Neural crest cell (in vitro differentiated cells): Measurements from ENCODE around the gene LRRC36. TPM values are rescaled to one million over a fixed set of nuclear protein-coding genes. Genes with fewer than 3 reads are reported as not detected.

ENCODE experiments used
- DNase-seq: peaks from one replicate; pipeline ENCODE4 v3.0.0; 2021; ENCODE audit warnings: low read depth, mixed read lengths, low spot score
- H3K27ac Mint-ChIP-seq: one replicate; pipeline ENCODE4 v1.8.0; 2021; ENCODE audit warnings: mild to moderate bottlenecking, mixed read lengths; ENCODE audit not compliant: unreplicated experiment
- H3K27me3 Mint-ChIP-seq: 2 replicates; pipeline ENCODE4 v1.8.0; 2021; ENCODE audit warnings: low read depth, mild to moderate bottlenecking, mixed read lengths
- H3K36me3 Mint-ChIP-seq: 2 replicates; pipeline ENCODE4 v1.8.0; 2021; ENCODE audit warnings: low read depth, mild to moderate bottlenecking, mixed read lengths
- H3K4me1 Mint-ChIP-seq: 2 replicates; pipeline ENCODE4 v1.8.0; 2021; ENCODE audit warnings: mixed read lengths
- H3K4me3 Mint-ChIP-seq: one replicate; pipeline ENCODE4 v1.8.0; 2021; ENCODE audit warnings: mild to moderate bottlenecking, mixed read lengths
- H3K9me3 Mint-ChIP-seq: 2 replicates; pipeline ENCODE4 v1.8.0; 2021; ENCODE audit warnings: mixed read lengths
- total RNA-seq: library from RNA; stranded (reverse); gene quantifications from 2 replicates; pipeline ENCODE4 v1.2.1, GENCODE V29; 2021
- TF ChIP-seq, protein P1 (sequence below): fragments of 200-600 bp; sonication (generic); conservative IDR thresholded peaks from 2 replicates; pipeline ENCODE4 v1.5.0; 2021; ENCODE audit warnings: antibody characterized with exemption, mild to moderate bottlenecking

LRRC36 gene
- total RNA-seq, 1 donor from 2014 or later = 0.21 TPM

GRCh38 chr16:67388591-67388990 is 62.0 kb downstream of the LRRC36 start:
- H3K4me3 Mint-ChIP-seq = peak overlapping the region; percentile 55
- peaks cover 27% of the 10 kb centered on the region for H3K27me3 Mint-ChIP-seq
- H3K27ac Mint-ChIP-seq = no peak overlapping the region

DNA sequence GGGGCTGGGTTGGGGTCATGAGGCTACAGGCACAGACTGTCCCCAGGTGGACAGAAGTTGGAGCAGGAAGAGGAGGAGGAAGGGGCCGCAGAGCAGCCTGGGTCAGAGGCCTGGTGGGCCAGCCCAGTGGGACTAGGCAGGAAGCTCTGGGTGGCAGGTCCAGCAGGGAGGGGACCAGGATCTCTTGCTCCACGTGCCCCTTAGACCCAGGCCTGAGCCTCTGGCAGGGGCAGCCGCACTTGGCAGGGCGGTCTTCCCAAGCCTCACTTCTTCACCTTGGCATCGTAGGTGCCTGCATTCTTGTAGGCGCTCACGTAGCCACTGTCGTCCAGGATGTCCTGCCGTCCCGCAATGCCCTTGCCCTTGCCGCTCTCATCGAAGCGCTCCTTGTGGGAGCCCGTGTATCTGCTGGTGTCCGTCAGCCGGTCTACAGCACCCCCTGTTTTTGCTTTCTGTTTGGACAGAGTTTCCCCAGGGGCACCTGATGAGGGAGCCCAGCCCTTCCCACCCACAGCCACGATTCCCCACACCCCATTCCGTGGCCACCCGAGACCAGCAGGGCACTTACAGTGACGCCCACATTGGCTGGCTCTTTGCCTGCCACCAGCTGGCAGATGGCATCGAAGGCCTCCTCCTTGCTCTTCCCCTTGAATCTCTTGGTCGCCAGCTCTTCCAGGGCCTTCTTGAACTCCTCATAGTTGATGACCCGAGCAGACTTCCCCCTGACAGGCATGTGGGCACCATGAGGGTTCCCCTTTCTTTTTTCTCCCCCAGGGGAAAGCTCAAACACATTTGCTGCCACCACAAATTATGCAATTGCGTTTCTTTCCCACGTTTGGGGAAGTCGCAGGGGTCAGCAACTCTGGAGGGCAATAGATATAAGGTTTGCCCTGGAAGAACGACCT is 63.5 kb downstream of the LRRC36 start:
- peaks cover 38% of the 10 kb centered on the region for H3K27me3 Mint-ChIP-seq
- H3K9me3 Mint-ChIP-seq = no peaks in the 10 kb centered on the region
- TF ChIP-seq, protein P1, sequence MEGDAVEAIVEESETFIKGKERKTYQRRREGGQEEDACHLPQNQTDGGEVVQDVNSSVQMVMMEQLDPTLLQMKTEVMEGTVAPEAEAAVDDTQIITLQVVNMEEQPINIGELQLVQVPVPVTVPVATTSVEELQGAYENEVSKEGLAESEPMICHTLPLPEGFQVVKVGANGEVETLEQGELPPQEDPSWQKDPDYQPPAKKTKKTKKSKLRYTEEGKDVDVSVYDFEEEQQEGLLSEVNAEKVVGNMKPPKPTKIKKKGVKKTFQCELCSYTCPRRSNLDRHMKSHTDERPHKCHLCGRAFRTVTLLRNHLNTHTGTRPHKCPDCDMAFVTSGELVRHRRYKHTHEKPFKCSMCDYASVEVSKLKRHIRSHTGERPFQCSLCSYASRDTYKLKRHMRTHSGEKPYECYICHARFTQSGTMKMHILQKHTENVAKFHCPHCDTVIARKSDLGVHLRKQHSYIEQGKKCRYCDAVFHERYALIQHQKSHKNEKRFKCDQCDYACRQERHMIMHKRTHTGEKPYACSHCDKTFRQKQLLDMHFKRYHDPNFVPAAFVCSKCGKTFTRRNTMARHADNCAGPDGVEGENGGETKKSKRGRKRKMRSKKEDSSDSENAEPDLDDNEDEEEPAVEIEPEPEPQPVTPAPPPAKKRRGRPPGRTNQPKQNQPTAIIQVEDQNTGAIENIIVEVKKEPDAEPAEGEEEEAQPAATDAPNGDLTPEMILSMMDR = no peak
- peaks cover 18% of the 10 kb centered on the region for H3K4me1 Mint-ChIP-seq
- peak overlapping the region; percentile 78 for H3K27ac Mint-ChIP-seq
- H3K4me3 Mint-ChIP-seq = peak overlapping the region; percentile 65
- DNase-seq = no peak
- no peaks in the 10 kb centered on the region for H3K36me3 Mint-ChIP-seq

More at GRCh38 chr16:67388591-67388990, 62.0 kb downstream of the LRRC36 start:
- no peak for DNase-seq
- TF ChIP-seq, protein P1 = no peak
- no peaks in the 10 kb centered on the region for H3K9me3 Mint-ChIP-seq
- H3K4me1 Mint-ChIP-seq = peaks cover 14% of the 10 kb centered on the region
- no peaks in the 10 kb centered on the region for H3K36me3 Mint-ChIP-seq

GRCh38 chr16:67390816-67391423 is 64.3 kb downstream of the LRRC36 start:
- no peak overlapping the region for H3K27ac Mint-ChIP-seq
- H3K27me3 Mint-ChIP-seq = peaks cover 43% of the 10 kb centered on the region
- no peaks in the 10 kb centered on the region for H3K36me3 Mint-ChIP-seq
- TF ChIP-seq, protein P1 = no peak
- DNase-seq = no peak
- peaks cover 25% of the 10 kb centered on the region for H3K4me1 Mint-ChIP-seq
- no peaks in the 10 kb centered on the region for H3K9me3 Mint-ChIP-seq
- H3K4me3 Mint-ChIP-seq = peak overlapping the region; percentile 59

DNA sequence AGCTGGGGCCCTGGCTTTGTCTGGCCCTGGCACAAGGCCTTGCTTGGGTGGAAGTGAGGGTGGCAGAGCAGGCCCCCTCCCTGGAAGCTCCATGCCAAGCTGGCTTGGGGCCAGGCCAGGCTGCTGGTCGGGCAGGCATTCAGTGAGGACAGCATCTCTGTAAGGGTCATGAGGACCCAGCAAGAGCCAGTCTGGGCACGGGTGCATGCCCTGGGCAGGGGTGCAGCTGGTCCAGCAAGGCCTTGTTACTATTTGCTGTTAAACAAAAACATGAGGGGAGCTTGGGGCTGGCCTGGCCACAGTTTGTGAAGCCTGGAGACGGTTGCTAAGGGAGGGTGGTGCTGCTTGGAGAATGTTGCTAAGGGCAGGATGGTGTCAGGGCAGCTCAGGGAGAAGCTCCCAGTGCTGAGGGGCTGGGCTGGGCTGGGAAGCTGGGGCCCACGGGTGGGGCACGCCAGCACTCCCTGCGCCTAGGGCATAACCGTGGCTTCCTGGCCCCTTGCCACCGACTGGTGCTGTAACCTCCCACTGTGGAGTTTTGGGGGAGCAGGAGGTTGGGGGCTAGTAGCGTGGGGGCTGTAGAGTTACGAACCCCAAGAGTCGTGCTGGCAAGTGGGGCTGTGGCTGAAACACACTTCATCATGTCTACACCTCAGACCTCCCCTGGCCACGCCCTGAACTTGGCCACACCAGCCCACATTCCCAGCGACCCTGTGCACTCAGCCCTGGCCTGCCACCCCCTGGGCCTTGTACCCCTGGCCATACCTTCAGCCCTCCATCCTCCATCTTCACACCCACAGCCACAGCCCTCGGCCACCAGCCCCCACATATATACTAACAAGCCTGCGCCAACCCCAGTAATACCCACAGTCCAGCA is 65.0 kb downstream of the LRRC36 start:
- DNase-seq = no peak
- Mint-ChIP-seq H3K4me3 (peak overlapping the region; percentile 59), H3K27ac (no peak overlapping the region), H3K4me1 (peaks cover 25% of the 10 kb centered on the region), H3K27me3 (peaks cover 48% of the 10 kb centered on the region), H3K9me3 (no peaks in the 10 kb centered on the region), H3K36me3 (no peaks in the 10 kb centered on the region)
- TF ChIP-seq, protein P1 = no peak
